ENCODE data around the gene MAPKAPK5.
"Not testable (repeated sequence)": the region's sequence is repeated elsewhere in the genome, so short reads cannot be mapped to it uniquely, and the experiment has no call there.

MAPKAPK5 gene

GRCh38 chr12:111841750-111842555 is at the start of gene MAPKAPK5:
TSS of gene MAPKAPK5 (plus strand) at chr12:111842228. CDS start at chr12:111842734, 506 bp downstream.
- peak; percentile 96 for DNase-seq

- no peak for DNase-seq
Observed at GRCh38 chr12:111792856-111793235, 49.2 kb upstream of the MAPKAPK5 start.

- DNase-seq, result no peak
Observed at GRCh38 chr12:111798182-111798581, 43.8 kb upstream of the MAPKAPK5 start.

- DNase-seq, result no peak
Observed at GRCh38 chr12:111799758-111800157, 42.3 kb upstream of the MAPKAPK5 start.

- DNase-seq, result no peak
Observed at GRCh38 chr12:111803038-111803626, 38.9 kb upstream of the MAPKAPK5 start.

GRCh38 chr12:111803851-111804250 is 38.2 kb upstream of the MAPKAPK5 start:
- DNase-seq, result no peak

- DNase-seq, result no peak
Observed at GRCh38 chr12:111806304-111806703, 35.7 kb upstream of the MAPKAPK5 start.

- DNase-seq, result no peak
Observed at GRCh38 chr12:111807232-111807631, 34.8 kb upstream of the MAPKAPK5 start.

- DNase-seq, result peak; percentile 84
Observed at GRCh38 chr12:111812881-111813741, 28.9 kb upstream of the MAPKAPK5 start.

- no peak for DNase-seq
Observed at GRCh38 chr12:111816065-111816615, 25.9 kb upstream of the MAPKAPK5 start.

GRCh38 chr12:111816898-111817297 is 25.1 kb upstream of the MAPKAPK5 start:
- DNase-seq, result not testable (repeated sequence)

- DNase-seq, result no peak
Observed at GRCh38 chr12:111818340-111818739, 23.7 kb upstream of the MAPKAPK5 start.

- no peak for DNase-seq
Observed at GRCh38 chr12:111819191-111820158, 22.6 kb upstream of the MAPKAPK5 start.

- not testable (repeated sequence) for DNase-seq
Observed at GRCh38 chr12:111820828-111821227, 21.2 kb upstream of the MAPKAPK5 start.

GRCh38 chr12:111822886-111823285 is 19.1 kb upstream of the MAPKAPK5 start:
- DNase-seq, result no peak

- no peak for DNase-seq
Observed at GRCh38 chr12:111823891-111824290, 18.1 kb upstream of the MAPKAPK5 start.

GRCh38 chr12:111824312-111824711 is 17.7 kb upstream of the MAPKAPK5 start:
- not testable (repeated sequence) for DNase-seq

- DNase-seq, result no peak
Observed at GRCh38 chr12:111825509-111825908, 16.5 kb upstream of the MAPKAPK5 start.

- no peak for DNase-seq
Observed at GRCh38 chr12:111826316-111826715, 15.7 kb upstream of the MAPKAPK5 start.

GRCh38 chr12:111826992-111827391 is 15.0 kb upstream of the MAPKAPK5 start:
- DNase-seq, result peak; percentile 74

- DNase-seq, result no peak
Observed at GRCh38 chr12:111827907-111828306, 14.1 kb upstream of the MAPKAPK5 start.

All from RPMI8226 (cell line).